ENCODE data around the gene TM4SF5.

The TM4SF5 gene

GRCh38 chr17:4748686-4749085 lies 23.0 kb upstream of the TM4SF5 start:
- no peak for DNase-seq

GRCh38 chr17:4750606-4751005 lies 21.1 kb upstream of the TM4SF5 start:
- no peak for DNase-seq

GRCh38 chr17:4751932-4752331 lies 19.8 kb upstream of the TM4SF5 start:
- no peak for DNase-seq

GRCh38 chr17:4753392-4753791 lies 18.3 kb upstream of the TM4SF5 start:
- no peak for DNase-seq

- DNase-seq = no peak
Measured at GRCh38 chr17:4759776-4760236, 11.9 kb upstream of the TM4SF5 start.

- DNase-seq = no peak
Measured at GRCh38 chr17:4764595-4764994, 7.1 kb upstream of the TM4SF5 start.

- no peak for DNase-seq
Measured at GRCh38 chr17:4766201-4766600, 5.5 kb upstream of the TM4SF5 start.

GRCh38 chr17:4766723-4767122 lies 5.0 kb upstream of the TM4SF5 start:
- no peak for DNase-seq

- no peak for DNase-seq
Measured at GRCh38 chr17:4768298-4768697, 3.4 kb upstream of the TM4SF5 start.

GRCh38 chr17:4769628-4770027 lies 2.1 kb upstream of the TM4SF5 start:
- no peak for DNase-seq

GRCh38 chr17:4772235-4772613 lies 538 bp downstream of the TM4SF5 start:
- no peak for DNase-seq

- DNase-seq = no peak
Measured at GRCh38 chr17:4777969-4778760, 6.5 kb downstream of the TM4SF5 start.

- DNase-seq = no peak
Measured at GRCh38 chr17:4780325-4780955, 8.8 kb downstream of the TM4SF5 start.

GRCh38 chr17:4782652-4783051 lies 11.0 kb downstream of the TM4SF5 start:
- DNase-seq = no peak

GRCh38 chr17:4785311-4786105 lies 13.8 kb downstream of the TM4SF5 start:
- no peak for DNase-seq

GRCh38 chr17:4786106-4786511 lies 14.4 kb downstream of the TM4SF5 start, which contains the start of gene VMO1:
Gene VMO1, minus strand, starts transcription at chr17:4786364. Its CDS starts 12 bp downstream, at chr17:4786352.
- no peak for DNase-seq

- DNase-seq = no peak
Measured at GRCh38 chr17:4786516-4786915, 14.8 kb downstream of the TM4SF5 start.

GRCh38 chr17:4788159-4788806 lies 16.6 kb downstream of the TM4SF5 start:
- no peak for DNase-seq

GRCh38 chr17:4788807-4789700 lies 17.4 kb downstream of the TM4SF5 start, which contains the start of gene GLTPD2:
Gene GLTPD2, plus strand, starts transcription at chr17:4788964. Its CDS starts 48 bp downstream, at chr17:4789012.
- DNase-seq = no peak

GRCh38 chr17:4789701-4789950 lies 17.9 kb downstream of the TM4SF5 start:
- DNase-seq = no peak

- peak; percentile 55 for DNase-seq
Measured at GRCh38 chr17:4789951-4790704, 18.4 kb downstream of the TM4SF5 start.
